WTC11 (cell line): ENCODE results near the gene PXN.

Experiments
- ATF1 ChIP-seq: sonication (generic); formaldehyde crosslinking; IDR thresholded peaks from 2 replicates; pipeline ENCODE4 v1.8.1; 2023; ENCODE audit warnings: mild to moderate bottlenecking, moderate library complexity, missing genetic modification reagents
- CREB1 ChIP-seq: sonication (generic); formaldehyde crosslinking; IDR thresholded peaks from 2 replicates; pipeline ENCODE4 v1.8.0; 2023; ENCODE audit warnings: mild to moderate bottlenecking, missing genetic modification reagents
- IRF2 ChIP-seq: sonication (generic); formaldehyde crosslinking; IDR thresholded peaks from 2 replicates; pipeline ENCODE4 v1.8.0; 2022; ENCODE audit warnings: low read depth, missing genetic modification reagents, borderline replicate concordance
- SOX15 ChIP-seq: fragments of 250-450 bp; sonication (Bioruptor Pico); IDR thresholded peaks from 2 replicates; pipeline ENCODE4 v1.9.0; 2021; ENCODE audit warnings: mild to moderate bottlenecking
- SP1 ChIP-seq: sonication (generic); formaldehyde crosslinking; conservative IDR thresholded peaks from 2 replicates; pipeline ENCODE4 v1.8.1; 2022; ENCODE audit warnings: missing genetic modification reagents
- ZNF121 ChIP-seq: sonication (generic); formaldehyde crosslinking; IDR thresholded peaks from 2 replicates; pipeline ENCODE4 v1.8.0; 2023; ENCODE audit warnings: missing genetic modification reagents
- TF ChIP-seq, protein P1 (sequence below): sonication (generic); formaldehyde crosslinking; IDR thresholded peaks from 2 replicates; pipeline ENCODE4 v1.8.0; 2023; ENCODE audit warnings: missing genetic modification reagents, mild to moderate bottlenecking, borderline replicate concordance
- TF ChIP-seq, protein P2 (sequence below): fragments of 200-600 bp; IDR thresholded peaks from 2 replicates; pipeline ENCODE4 v1.8.0; 2022; ENCODE audit warnings: antibody characterized with exemption
- TF ChIP-seq, protein P3 (sequence below): sonication (generic); formaldehyde crosslinking; IDR thresholded peaks from 2 replicates; pipeline ENCODE4 v1.8.0; 2022; ENCODE audit warnings: mild to moderate bottlenecking, missing genetic modification reagents
- TF ChIP-seq, protein P4 (sequence below): sonication (generic); formaldehyde crosslinking; IDR thresholded peaks from 2 replicates; pipeline ENCODE4 v1.8.1; 2023; ENCODE audit warnings: mild to moderate bottlenecking, missing genetic modification reagents, borderline replicate concordance
- TF ChIP-seq, protein P5 (sequence below): sonication (generic); formaldehyde crosslinking; conservative IDR thresholded peaks from 2 replicates; pipeline ENCODE4 v1.8.1; 2022; ENCODE audit warnings: mild to moderate bottlenecking, missing genetic modification reagents

DNA sequence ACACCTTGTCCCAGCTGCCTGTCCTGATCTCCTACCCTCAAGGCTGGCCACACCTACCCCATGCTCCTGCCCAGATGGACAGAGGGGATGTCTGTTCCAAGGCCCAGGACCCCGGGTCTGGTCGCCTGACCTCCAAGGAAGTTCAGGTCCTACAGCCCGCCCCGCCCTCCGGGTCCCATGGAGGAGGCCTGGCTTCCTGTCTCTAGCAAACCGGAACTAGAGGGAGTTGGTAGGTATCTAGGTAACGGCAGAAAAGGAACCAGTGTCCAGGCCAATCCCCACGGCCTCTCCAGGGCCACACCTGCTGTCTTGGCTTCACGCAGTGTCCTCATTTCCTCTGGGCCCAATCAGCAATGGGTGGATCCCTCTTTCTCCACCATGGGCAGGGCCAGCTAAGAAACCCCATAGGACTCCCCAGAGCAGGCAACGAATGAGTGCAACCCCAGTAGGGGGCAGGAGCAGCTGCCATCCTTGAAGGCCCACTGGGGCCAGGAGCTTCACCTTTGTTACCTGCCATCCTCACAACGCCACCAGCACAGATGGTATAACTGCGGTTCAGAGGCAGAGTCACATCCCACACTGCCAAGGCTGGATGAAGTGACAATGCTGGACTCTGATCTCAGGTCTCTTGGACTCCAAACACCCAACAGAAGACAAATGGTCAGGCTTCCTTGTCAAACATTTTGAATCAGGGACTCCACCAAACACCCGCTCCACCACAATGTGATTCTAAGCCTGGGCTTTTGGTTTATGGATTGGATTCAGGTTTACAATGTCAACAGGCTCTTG is 39.5 kb downstream of the PXN start:
- TF ChIP-seq SOX15 (no peak), ZNF121 (no peak), SP1 (CRISPR knock-in tag) (no peak), CREB1 (no peak), ATF1 (CRISPR knock-in tag) (no peak), IRF2 (CRISPR knock-in tag) (no peak)
- TF ChIP-seq, protein P1, sequence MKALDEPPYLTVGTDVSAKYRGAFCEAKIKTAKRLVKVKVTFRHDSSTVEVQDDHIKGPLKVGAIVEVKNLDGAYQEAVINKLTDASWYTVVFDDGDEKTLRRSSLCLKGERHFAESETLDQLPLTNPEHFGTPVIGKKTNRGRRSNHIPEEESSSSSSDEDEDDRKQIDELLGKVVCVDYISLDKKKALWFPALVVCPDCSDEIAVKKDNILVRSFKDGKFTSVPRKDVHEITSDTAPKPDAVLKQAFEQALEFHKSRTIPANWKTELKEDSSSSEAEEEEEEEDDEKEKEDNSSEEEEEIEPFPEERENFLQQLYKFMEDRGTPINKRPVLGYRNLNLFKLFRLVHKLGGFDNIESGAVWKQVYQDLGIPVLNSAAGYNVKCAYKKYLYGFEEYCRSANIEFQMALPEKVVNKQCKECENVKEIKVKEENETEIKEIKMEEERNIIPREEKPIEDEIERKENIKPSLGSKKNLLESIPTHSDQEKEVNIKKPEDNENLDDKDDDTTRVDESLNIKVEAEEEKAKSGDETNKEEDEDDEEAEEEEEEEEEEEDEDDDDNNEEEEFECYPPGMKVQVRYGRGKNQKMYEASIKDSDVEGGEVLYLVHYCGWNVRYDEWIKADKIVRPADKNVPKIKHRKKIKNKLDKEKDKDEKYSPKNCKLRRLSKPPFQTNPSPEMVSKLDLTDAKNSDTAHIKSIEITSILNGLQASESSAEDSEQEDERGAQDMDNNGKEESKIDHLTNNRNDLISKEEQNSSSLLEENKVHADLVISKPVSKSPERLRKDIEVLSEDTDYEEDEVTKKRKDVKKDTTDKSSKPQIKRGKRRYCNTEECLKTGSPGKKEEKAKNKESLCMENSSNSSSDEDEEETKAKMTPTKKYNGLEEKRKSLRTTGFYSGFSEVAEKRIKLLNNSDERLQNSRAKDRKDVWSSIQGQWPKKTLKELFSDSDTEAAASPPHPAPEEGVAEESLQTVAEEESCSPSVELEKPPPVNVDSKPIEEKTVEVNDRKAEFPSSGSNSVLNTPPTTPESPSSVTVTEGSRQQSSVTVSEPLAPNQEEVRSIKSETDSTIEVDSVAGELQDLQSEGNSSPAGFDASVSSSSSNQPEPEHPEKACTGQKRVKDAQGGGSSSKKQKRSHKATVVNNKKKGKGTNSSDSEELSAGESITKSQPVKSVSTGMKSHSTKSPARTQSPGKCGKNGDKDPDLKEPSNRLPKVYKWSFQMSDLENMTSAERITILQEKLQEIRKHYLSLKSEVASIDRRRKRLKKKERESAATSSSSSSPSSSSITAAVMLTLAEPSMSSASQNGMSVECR (CRISPR knock-in tag), result no peak
- TF ChIP-seq, protein P2, sequence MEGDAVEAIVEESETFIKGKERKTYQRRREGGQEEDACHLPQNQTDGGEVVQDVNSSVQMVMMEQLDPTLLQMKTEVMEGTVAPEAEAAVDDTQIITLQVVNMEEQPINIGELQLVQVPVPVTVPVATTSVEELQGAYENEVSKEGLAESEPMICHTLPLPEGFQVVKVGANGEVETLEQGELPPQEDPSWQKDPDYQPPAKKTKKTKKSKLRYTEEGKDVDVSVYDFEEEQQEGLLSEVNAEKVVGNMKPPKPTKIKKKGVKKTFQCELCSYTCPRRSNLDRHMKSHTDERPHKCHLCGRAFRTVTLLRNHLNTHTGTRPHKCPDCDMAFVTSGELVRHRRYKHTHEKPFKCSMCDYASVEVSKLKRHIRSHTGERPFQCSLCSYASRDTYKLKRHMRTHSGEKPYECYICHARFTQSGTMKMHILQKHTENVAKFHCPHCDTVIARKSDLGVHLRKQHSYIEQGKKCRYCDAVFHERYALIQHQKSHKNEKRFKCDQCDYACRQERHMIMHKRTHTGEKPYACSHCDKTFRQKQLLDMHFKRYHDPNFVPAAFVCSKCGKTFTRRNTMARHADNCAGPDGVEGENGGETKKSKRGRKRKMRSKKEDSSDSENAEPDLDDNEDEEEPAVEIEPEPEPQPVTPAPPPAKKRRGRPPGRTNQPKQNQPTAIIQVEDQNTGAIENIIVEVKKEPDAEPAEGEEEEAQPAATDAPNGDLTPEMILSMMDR, result no peak
- TF ChIP-seq, protein P3, sequence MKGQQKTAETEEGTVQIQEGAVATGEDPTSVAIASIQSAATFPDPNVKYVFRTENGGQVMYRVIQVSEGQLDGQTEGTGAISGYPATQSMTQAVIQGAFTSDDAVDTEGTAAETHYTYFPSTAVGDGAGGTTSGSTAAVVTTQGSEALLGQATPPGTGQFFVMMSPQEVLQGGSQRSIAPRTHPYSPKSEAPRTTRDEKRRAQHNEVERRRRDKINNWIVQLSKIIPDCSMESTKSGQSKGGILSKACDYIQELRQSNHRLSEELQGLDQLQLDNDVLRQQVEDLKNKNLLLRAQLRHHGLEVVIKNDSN (CRISPR knock-in tag), result no peak
- TF ChIP-seq, protein P4, sequence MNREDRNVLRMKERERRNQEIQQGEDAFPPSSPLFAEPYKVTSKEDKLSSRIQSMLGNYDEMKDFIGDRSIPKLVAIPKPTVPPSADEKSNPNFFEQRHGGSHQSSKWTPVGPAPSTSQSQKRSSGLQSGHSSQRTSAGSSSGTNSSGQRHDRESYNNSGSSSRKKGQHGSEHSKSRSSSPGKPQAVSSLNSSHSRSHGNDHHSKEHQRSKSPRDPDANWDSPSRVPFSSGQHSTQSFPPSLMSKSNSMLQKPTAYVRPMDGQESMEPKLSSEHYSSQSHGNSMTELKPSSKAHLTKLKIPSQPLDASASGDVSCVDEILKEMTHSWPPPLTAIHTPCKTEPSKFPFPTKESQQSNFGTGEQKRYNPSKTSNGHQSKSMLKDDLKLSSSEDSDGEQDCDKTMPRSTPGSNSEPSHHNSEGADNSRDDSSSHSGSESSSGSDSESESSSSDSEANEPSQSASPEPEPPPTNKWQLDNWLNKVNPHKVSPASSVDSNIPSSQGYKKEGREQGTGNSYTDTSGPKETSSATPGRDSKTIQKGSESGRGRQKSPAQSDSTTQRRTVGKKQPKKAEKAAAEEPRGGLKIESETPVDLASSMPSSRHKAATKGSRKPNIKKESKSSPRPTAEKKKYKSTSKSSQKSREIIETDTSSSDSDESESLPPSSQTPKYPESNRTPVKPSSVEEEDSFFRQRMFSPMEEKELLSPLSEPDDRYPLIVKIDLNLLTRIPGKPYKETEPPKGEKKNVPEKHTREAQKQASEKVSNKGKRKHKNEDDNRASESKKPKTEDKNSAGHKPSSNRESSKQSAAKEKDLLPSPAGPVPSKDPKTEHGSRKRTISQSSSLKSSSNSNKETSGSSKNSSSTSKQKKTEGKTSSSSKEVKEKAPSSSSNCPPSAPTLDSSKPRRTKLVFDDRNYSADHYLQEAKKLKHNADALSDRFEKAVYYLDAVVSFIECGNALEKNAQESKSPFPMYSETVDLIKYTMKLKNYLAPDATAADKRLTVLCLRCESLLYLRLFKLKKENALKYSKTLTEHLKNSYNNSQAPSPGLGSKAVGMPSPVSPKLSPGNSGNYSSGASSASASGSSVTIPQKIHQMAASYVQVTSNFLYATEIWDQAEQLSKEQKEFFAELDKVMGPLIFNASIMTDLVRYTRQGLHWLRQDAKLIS (CRISPR knock-in tag), result no peak
- TF ChIP-seq, protein P5, sequence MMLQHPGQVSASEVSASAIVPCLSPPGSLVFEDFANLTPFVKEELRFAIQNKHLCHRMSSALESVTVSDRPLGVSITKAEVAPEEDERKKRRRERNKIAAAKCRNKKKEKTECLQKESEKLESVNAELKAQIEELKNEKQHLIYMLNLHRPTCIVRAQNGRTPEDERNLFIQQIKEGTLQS (CRISPR knock-in tag), result no peak
